HL-60 (cell line): Measurements from ENCODE around the gene TBC1D3B.

Experiments
- CTCF ChIP-seq: IDR thresholded peaks from one replicate; pipeline ENCODE4 v1.5.1; 2011; ENCODE audit warnings: low read length, control low read depth, inconsistent platforms; ENCODE audit not compliant: insufficient read depth
- GABPA ChIP-seq: IDR thresholded peaks from 2 replicates; pipeline ENCODE4 v1.6.1; 2012; ENCODE audit warnings: low read depth
- POLR2AphosphoS5 ChIP-seq: IDR thresholded peaks from 2 replicates; pipeline ENCODE4 v1.6.1; 2012; ENCODE audit warnings: low read depth

DNA sequence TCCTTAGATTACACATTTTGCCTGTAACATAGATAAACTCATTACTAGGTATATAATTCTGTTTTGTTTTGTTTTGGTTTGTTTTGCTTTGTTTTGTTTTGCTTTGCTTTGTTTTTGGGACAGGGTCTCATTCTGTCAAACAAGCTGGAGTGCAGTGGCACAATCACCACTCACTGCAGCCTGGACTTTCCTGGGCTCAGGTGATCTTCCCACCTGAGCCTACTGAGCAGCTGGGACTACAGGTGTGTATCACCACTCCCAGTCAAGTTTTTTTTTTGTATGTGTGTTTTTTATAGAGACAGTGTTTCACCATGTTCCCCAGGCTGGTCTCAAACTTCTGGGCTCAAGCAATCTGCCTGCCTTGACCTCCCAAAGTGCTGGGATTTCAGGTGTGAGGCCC is 33.1 kb upstream of the TBC1D3B start:
- TF ChIP-seq CTCF (no peak), POLR2AphosphoS5 (no peak), GABPA (no peak)
